GM18508 (cell line): ENCODE data around the gene UNC45A.

Source experiments
- ATAC-seq: cut with Tn5 transposase; IDR thresholded peaks from one replicate; pipeline ENCODE4 v1.9.1; 2021; ENCODE audit warnings: moderate number of reproducible peaks; ENCODE audit not compliant: insufficient read depth, unreplicated experiment

UNC45A gene

GRCh38 chr15:90957791-90958190 is 22.7 kb downstream of the UNC45A start:
- no peak for ATAC-seq

- ATAC-seq: no peak
Observed at GRCh38 chr15:90959028-90959595, 24.0 kb downstream of the UNC45A start.

- no peak for ATAC-seq
Observed at GRCh38 chr15:90959894-90960293, 24.8 kb downstream of the UNC45A start.

- ATAC-seq: no peak
Observed at GRCh38 chr15:90960298-90961091, 25.4 kb downstream of the UNC45A start.

GRCh38 chr15:90962021-90962420 is 26.9 kb downstream of the UNC45A start:
- no peak for ATAC-seq

GRCh38 chr15:90966262-90966661 is 31.2 kb downstream of the UNC45A start:
- ATAC-seq: no peak

GRCh38 chr15:90967206-90967605 is 32.1 kb downstream of the UNC45A start:
- no peak for ATAC-seq

GRCh38 chr15:90968434-90968833 is 33.3 kb downstream of the UNC45A start:
- no peak for ATAC-seq

GRCh38 chr15:90970274-90970673 is 35.2 kb downstream of the UNC45A start:
- no peak for ATAC-seq

- ATAC-seq: no peak
Observed at GRCh38 chr15:90972133-90972532, 37.0 kb downstream of the UNC45A start.

GRCh38 chr15:90974216-90974615 is 39.1 kb downstream of the UNC45A start:
- ATAC-seq: no peak

- ATAC-seq: no peak
Observed at GRCh38 chr15:90979582-90979981, 44.5 kb downstream of the UNC45A start.

GRCh38 chr15:90981681-90982080 is 46.6 kb downstream of the UNC45A start:
- no peak for ATAC-seq

- no peak for ATAC-seq
Observed at GRCh38 chr15:90982135-90982534, 47.0 kb downstream of the UNC45A start.

GRCh38 chr15:90986790-90987507 is 51.9 kb downstream of the UNC45A start:
- no peak for ATAC-seq

GRCh38 chr15:90987561-90988141 is 52.6 kb downstream of the UNC45A start:
- no peak for ATAC-seq

- ATAC-seq: no peak
Observed at GRCh38 chr15:90988296-90988695, 53.2 kb downstream of the UNC45A start.

GRCh38 chr15:90989040-90989768 is 54.1 kb downstream of the UNC45A start:
- no peak for ATAC-seq

- ATAC-seq: no peak
Observed at GRCh38 chr15:90990446-90990845, 55.4 kb downstream of the UNC45A start.

- no peak for ATAC-seq
Observed at GRCh38 chr15:90991587-90992285, 56.7 kb downstream of the UNC45A start.
